ENCODE data around the gene ZNF385A. TPM values are rescaled to one million over a fixed set of nuclear protein-coding genes. Genes with fewer than 3 reads are reported as not detected.

Gene ZNF385A
- total and polyA plus RNA-seq, 2 donors from 2014 or later = 10.2 to 16.6 TPM

- intact Hi-C loops (cut with DNase I) = no loop called here
Measured at GRCh38 chr12:54386403-54387113, 2.0 kb upstream of the ZNF385A start.

DNA sequence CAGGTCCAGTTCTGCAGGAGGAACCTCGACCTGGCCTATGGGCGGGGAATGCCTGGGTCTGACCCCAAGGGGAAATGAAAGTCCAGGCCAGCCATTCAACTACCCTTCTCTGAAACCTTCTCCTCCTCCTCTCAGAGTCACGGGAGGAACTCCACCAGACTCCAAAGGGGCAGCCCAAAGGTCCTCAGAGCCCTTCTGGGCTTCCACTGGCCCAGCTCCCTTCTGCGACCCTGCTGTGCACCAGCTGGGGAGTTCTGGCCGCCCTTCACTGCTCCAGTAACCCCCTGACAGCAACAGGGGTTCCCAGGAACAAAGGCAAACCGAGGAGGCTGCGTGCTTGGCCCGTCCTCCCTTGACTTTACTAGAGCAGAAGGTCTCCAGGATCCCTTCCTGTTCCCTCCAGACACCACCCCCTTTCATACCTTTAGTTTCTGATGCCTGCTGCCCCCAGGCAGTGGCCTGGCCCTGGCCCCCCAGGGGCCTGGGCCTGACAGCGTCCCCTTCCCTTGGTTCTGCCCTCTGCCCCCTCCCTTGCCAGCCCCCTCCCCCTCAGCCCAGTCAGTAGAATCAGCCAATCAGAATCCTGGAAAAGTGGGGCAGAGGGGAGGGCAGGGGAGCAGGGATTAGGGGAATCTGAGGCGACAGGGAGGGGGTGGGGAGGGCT, 850 bp upstream of the ZNF385A start:
- Histone ChIP-seq H3K4me1 (ENCODE audit: control insufficient read depth in 2 of 3, insufficient read depth in 2 of 3, low read depth in 1 of 3, low read length in 3 of 3) (peaks cover 0 to 13% (median 4%) of the 10 kb centered on the region in 3 donors), H3K9ac (ENCODE audit: low read length in 3 of 3) (no peak overlapping the region), H3K27ac (ENCODE audit: low read depth in 2 of 2, low read length in 2 of 2) (no peak overlapping the region), H3K4me3 (ENCODE audit: low read length in 3 of 3) (no peak overlapping the region), H3K9me3 (ENCODE audit: control insufficient read depth in 2 of 3, insufficient read depth in 1 of 3, low read length in 3 of 3) (no peaks in the 10 kb centered on the region), H3K27me3 (ENCODE audit: control insufficient read depth, insufficient read depth, low read length) (no peaks in the 10 kb centered on the region), H3K36me3 (ENCODE audit: control insufficient read depth in 2 of 3, insufficient read depth in 3 of 3, low read length in 3 of 3) (no peaks in the 10 kb centered on the region)
- intact Hi-C loops (cut with DNase I) = no loop called here
- FAIRE-seq (no peak), DNase-seq (no peak)
- no peak for TF ChIP-seq CTCF (IDR thresholded peaks at IDR 0.05; ENCODE audit: borderline replicate concordance, extremely low read depth, insufficient read depth)

More at GRCh38 chr12:54386403-54387113, 2.0 kb upstream of the ZNF385A start:
- Histone ChIP-seq H3K36me3 (ENCODE audit: control insufficient read depth in 2 of 3, insufficient read depth in 3 of 3, low read length in 3 of 3) (no peaks in the 10 kb centered on the region), H3K27me3 (ENCODE audit: control insufficient read depth, insufficient read depth, low read length) (no peaks in the 10 kb centered on the region), H3K27ac (ENCODE audit: low read depth in 2 of 2, low read length in 2 of 2) (no peak overlapping the region), H3K9me3 (ENCODE audit: control insufficient read depth in 2 of 3, insufficient read depth in 1 of 3, low read length in 3 of 3) (no peaks in the 10 kb centered on the region), H3K4me3 (ENCODE audit: low read length in 3 of 3) (no peak overlapping the region), H3K4me1 (ENCODE audit: control insufficient read depth in 2 of 3, insufficient read depth in 2 of 3, low read depth in 1 of 3, low read length in 3 of 3) (peaks cover 0 to 13% (median 4%) of the 10 kb centered on the region in 3 donors), H3K9ac (ENCODE audit: low read length in 3 of 3) (no peak overlapping the region)
- DNase-seq (no peak), FAIRE-seq (no peak)
- TF ChIP-seq CTCF (IDR thresholded peaks at IDR 0.05; ENCODE audit: borderline replicate concordance, extremely low read depth, insufficient read depth) = no peak

DNA sequence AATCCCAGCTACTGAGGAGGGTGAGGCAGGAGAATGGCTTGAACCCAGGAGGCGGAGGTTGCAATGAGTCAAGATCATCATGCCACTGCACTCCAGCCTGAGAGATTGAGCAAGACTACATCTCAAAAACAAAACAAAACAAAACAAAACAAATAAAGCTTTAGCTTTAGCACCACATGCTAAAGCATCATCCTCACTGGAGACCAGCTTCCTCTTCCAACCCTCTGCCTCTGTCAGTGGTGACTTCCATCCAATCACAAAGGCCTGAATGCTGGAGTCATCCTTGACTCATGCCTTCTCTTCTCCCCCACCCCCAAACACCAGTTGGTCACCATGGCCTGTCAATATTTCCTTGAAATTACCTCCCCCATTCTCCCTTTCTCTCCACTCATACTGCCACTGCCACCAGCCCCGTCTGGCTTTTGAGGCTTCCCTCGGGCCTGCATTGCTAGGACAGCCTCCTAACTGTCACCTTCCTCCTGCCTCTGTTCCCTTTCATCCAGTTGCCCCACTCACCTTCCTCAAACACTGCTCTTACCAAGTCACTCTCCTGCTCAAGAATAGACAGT, 1.4 kb downstream of the ZNF385A start:
- no peak for TF ChIP-seq CTCF (IDR thresholded peaks at IDR 0.05; ENCODE audit: borderline replicate concordance, extremely low read depth, insufficient read depth)
- FAIRE-seq = no peak

More for the DNA sequence above, 1.4 kb downstream of the ZNF385A start:
- no peak overlapping the region for H3K27ac ChIP-seq (ENCODE audit: low read depth in 2 of 2, low read length in 2 of 2)
- DNase-seq = no peak
- no peak overlapping the region for H3K4me3 ChIP-seq (ENCODE audit: low read length in 3 of 3)
- intact Hi-C loops (cut with DNase I) = no loop called here
- no peaks in the 10 kb centered on the region for H3K27me3 ChIP-seq (ENCODE audit: control insufficient read depth, insufficient read depth, low read length)
- H3K9ac ChIP-seq (ENCODE audit: low read length in 3 of 3) = no peak overlapping the region
- peaks cover 0 to 18% (median 11%) of the 10 kb centered on the region in 3 donors for H3K4me1 ChIP-seq (ENCODE audit: control insufficient read depth in 2 of 3, insufficient read depth in 2 of 3, low read depth in 1 of 3, low read length in 3 of 3)
- H3K9me3 ChIP-seq (ENCODE audit: control insufficient read depth in 2 of 3, insufficient read depth in 1 of 3, low read length in 3 of 3) = no peaks in the 10 kb centered on the region
- H3K36me3 ChIP-seq (ENCODE audit: control insufficient read depth in 2 of 3, insufficient read depth in 3 of 3, low read length in 3 of 3) = no peaks in the 10 kb centered on the region
